Liver (tissue), 3 donors: Measurements from ENCODE around the gene FREM1.

Experiments
- GABPA ChIP-seq, 2 donors: IDR thresholded peaks in 1 of 2; conservative IDR thresholded peaks in 1 of 2; 2 replicates each; pipeline ENCODE4 v1.6.1; 2016; ENCODE audit warnings: antibody characterized with exemption in 2 of 2, mild to moderate bottlenecking in 1 of 2, moderate library complexity in 1 of 2
- RAD21 ChIP-seq, 2 donors: IDR thresholded peaks; 2 replicates each; pipeline ENCODE4 v1.6.1; 2016; ENCODE audit warnings: antibody characterized with exemption in 2 of 2, mild to moderate bottlenecking in 2 of 2
- REST ChIP-seq: IDR thresholded peaks from 2 replicates; pipeline ENCODE4 v1.6.1; 2016; ENCODE audit warnings: antibody characterized with exemption, mild to moderate bottlenecking
- TAF1 ChIP-seq: conservative IDR thresholded peaks from 2 replicates; pipeline ENCODE4 v1.6.1; 2016; ENCODE audit warnings: antibody characterized with exemption, mild to moderate bottlenecking
- YY1 ChIP-seq: IDR thresholded peaks from 2 replicates; pipeline ENCODE4 v1.6.1; 2016; ENCODE audit warnings: antibody characterized with exemption, mild to moderate bottlenecking
- TF ChIP-seq, protein P1 (sequence below): fragments of 150-350 bp; IDR thresholded peaks from 2 replicates; pipeline ENCODE4 v1.5.1; 2017; ENCODE audit warnings: improper control_type of control experiment, low read depth, low read length; ENCODE audit not compliant: missing input control
- TF ChIP-seq, protein P2 (sequence below): IDR thresholded peaks from 2 replicates; pipeline ENCODE4 v1.6.1; 2016; ENCODE audit warnings: antibody characterized with exemption
- donor health status: healthy.
- donor health status: healthy.

DNA sequence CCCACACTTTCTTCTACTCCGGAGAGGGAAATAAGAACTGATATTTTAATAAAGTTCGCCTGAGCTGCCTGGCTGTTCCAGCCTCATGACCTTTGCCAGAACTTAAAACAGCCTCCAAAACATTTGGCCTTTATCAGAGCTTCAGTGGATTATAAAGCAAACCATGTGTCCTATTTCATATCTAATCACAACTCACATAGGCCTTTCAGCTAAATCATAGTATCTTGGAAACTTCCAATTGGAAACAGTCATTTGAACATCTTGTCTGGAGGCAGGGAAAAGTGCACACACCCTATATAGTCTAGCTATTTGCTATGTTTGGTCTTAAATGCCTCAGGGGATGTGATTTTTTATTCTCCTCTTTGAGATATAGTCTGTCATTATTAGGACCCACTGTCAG lies 46.0 kb upstream of the FREM1 start:
- TF ChIP-seq, protein P1, sequence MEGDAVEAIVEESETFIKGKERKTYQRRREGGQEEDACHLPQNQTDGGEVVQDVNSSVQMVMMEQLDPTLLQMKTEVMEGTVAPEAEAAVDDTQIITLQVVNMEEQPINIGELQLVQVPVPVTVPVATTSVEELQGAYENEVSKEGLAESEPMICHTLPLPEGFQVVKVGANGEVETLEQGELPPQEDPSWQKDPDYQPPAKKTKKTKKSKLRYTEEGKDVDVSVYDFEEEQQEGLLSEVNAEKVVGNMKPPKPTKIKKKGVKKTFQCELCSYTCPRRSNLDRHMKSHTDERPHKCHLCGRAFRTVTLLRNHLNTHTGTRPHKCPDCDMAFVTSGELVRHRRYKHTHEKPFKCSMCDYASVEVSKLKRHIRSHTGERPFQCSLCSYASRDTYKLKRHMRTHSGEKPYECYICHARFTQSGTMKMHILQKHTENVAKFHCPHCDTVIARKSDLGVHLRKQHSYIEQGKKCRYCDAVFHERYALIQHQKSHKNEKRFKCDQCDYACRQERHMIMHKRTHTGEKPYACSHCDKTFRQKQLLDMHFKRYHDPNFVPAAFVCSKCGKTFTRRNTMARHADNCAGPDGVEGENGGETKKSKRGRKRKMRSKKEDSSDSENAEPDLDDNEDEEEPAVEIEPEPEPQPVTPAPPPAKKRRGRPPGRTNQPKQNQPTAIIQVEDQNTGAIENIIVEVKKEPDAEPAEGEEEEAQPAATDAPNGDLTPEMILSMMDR, result no peak
- TF ChIP-seq GABPA (IDR thresholded peaks at IDR 0.05 in 1 of 2, conservative IDR thresholded peaks at IDR 0.05 in 1 of 2) (no peak), REST (no peak), YY1 (no peak), RAD21 (IDR thresholded peaks at IDR 0.05) (no peak), TAF1 (no peak)
- TF ChIP-seq, protein P2, sequence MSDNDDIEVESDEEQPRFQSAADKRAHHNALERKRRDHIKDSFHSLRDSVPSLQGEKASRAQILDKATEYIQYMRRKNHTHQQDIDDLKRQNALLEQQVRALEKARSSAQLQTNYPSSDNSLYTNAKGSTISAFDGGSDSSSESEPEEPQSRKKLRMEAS, result no peak
